Measurements from ENCODE around the gene FAM78A. TPM values are rescaled to one million over a fixed set of nuclear protein-coding genes. Genes with fewer than 3 reads are reported as not detected.

Gene FAM78A
- total RNA-seq, 1 experiment from 2014 or later: 3.4 TPM

GRCh38 chr9:131216806-131217205 is 59.5 kb downstream of the FAM78A start:
- H3K4me2 ChIP-seq (ENCODE audit: low read length): no peak overlapping the region
- no peaks in the 10 kb centered on the region for H3K79me2 ChIP-seq (ENCODE audit: insufficient read depth, low read length)
- ChIA-PET RAD21 (ENCODE audit: low non-redundant PET in 1 of 2, low total read pairs in 2 of 2, uncharacterized antibody in 2 of 2, unreplicated experiment in 2 of 2) (no interaction called here), POLR2A (no interaction called here), CTCF (no interaction called here)
- no peak for TF ChIP-seq JUND (IDR thresholded peaks at IDR 0.05)
- TF ChIP-seq, protein P1, sequence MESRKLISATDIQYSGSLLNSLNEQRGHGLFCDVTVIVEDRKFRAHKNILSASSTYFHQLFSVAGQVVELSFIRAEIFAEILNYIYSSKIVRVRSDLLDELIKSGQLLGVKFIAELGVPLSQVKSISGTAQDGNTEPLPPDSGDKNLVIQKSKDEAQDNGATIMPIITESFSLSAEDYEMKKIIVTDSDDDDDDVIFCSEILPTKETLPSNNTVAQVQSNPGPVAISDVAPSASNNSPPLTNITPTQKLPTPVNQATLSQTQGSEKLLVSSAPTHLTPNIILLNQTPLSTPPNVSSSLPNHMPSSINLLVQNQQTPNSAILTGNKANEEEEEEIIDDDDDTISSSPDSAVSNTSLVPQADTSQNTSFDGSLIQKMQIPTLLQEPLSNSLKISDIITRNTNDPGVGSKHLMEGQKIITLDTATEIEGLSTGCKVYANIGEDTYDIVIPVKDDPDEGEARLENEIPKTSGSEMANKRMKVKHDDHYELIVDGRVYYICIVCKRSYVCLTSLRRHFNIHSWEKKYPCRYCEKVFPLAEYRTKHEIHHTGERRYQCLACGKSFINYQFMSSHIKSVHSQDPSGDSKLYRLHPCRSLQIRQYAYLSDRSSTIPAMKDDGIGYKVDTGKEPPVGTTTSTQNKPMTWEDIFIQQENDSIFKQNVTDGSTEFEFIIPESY (IDR thresholded peaks at IDR 0.05; ENCODE audit: extremely low read depth, insufficient replicate concordance, low read length): no peak
- no peak for TF ChIP-seq SIN3A (IDR thresholded peaks at IDR 0.05; ENCODE audit: low read depth)
- TF ChIP-seq, protein P2, sequence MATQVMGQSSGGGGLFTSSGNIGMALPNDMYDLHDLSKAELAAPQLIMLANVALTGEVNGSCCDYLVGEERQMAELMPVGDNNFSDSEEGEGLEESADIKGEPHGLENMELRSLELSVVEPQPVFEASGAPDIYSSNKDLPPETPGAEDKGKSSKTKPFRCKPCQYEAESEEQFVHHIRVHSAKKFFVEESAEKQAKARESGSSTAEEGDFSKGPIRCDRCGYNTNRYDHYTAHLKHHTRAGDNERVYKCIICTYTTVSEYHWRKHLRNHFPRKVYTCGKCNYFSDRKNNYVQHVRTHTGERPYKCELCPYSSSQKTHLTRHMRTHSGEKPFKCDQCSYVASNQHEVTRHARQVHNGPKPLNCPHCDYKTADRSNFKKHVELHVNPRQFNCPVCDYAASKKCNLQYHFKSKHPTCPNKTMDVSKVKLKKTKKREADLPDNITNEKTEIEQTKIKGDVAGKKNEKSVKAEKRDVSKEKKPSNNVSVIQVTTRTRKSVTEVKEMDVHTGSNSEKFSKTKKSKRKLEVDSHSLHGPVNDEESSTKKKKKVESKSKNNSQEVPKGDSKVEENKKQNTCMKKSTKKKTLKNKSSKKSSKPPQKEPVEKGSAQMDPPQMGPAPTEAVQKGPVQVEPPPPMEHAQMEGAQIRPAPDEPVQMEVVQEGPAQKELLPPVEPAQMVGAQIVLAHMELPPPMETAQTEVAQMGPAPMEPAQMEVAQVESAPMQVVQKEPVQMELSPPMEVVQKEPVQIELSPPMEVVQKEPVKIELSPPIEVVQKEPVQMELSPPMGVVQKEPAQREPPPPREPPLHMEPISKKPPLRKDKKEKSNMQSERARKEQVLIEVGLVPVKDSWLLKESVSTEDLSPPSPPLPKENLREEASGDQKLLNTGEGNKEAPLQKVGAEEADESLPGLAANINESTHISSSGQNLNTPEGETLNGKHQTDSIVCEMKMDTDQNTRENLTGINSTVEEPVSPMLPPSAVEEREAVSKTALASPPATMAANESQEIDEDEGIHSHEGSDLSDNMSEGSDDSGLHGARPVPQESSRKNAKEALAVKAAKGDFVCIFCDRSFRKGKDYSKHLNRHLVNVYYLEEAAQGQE (IDR thresholded peaks at IDR 0.05; ENCODE audit: low read depth): no peak
- TF ChIP-seq CBX3 (IDR thresholded peaks at IDR 0.05; ENCODE audit: low read depth): no peak
- H4K20me1 ChIP-seq (ENCODE audit: insufficient read depth): no peaks in the 10 kb centered on the region
- DNase-seq (ENCODE audit: low read depth, low spot score) (no peak), ATAC-seq (no peak)
- H3K4me1 ChIP-seq (ENCODE audit: control insufficient read depth in 1 of 2, insufficient read depth in 2 of 2, low read length in 2 of 2): no peaks in the 10 kb centered on the region
- H3K4me3 ChIP-seq (replicated peaks in 1 of 2; ENCODE audit: low read depth in 1 of 2, low read length in 2 of 2): no peak overlapping the region
- H3K27me3 ChIP-seq (ENCODE audit: insufficient read depth, low read length): no peaks in the 10 kb centered on the region
- H3K9me2 ChIP-seq (ENCODE audit: insufficient read depth): no peaks in the 10 kb centered on the region
- no peak overlapping the region for H2AFZ ChIP-seq (ENCODE audit: low read depth, low read length, poor library complexity, severe bottlenecking)
- H3K36me3 ChIP-seq (ENCODE audit: control insufficient read depth in 1 of 2, insufficient read depth in 2 of 2, low read length in 2 of 2): peaks cover 4 to 16% of the 10 kb centered on the region in 2 experiments; a peak in 3 of 4 replicates
- no TSS peak for BruUV-seq (replicated peaks)
- H3K9me3 ChIP-seq (ENCODE audit: control insufficient read depth in 1 of 2, insufficient read depth in 1 of 2, low read depth in 1 of 2, low read length in 2 of 2): no peaks in the 10 kb centered on the region
- H3K27ac ChIP-seq (ENCODE audit: low read depth, low read length): no peak overlapping the region
- intact Hi-C loops (cut with micrococcal nuclease): no loop called here
- H3K9ac ChIP-seq (ENCODE audit: low read length): no peak overlapping the region

All from HCT116 (cell line).